Measurements from ENCODE around the gene FBXO46. TPM values are rescaled to one million over a fixed set of nuclear protein-coding genes. Genes with fewer than 3 reads are reported as not detected.

Gene FBXO46
- total and polyA plus RNA-seq, 2 donors (not counting 3 experiments of a cell fraction or from before 2014, with no cell fraction given): 7.7 to 21.2 TPM

DNA sequence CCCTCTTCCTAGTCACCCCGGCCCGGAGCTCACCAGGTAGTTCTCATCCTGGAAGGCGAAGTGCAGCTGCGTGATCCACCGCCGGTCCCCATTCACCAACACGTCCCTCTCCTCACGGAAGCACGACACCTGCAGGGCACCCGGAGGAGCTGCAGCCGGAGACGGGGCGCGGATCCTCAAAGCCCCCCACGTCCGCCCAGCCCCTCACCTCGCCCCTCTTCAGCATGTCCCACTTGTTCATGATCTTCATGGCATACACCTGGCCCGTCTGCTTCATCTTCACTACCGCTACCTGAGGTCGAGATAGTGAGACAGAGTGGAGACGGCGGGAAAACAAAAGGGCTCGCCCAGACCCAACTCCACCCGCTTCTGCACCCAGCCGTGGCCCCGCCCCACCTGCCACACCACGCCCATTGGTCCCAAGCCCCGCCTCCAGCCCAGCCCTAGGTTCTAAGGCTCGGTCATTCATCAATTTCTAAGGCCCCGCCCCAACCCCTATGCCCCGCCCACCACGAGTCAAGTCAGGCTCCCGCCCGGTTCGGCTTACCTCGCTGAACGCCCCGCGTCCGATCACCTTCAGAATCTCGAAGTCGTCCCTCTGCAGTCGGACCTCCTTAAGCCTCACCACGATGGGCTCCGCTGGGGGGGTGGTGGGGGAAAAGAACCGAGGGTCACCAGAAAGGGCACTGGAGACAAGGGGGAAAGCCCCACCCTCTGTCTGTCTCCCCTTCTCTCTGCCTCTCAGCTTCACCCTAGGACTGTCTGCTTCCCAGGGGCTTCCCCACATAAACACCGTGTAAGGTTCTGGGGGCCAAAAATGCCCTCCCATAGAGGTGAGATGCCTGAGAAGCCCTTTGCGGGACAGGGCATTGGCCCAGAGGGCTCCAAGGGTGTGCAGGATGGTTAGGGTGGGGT, 48.8 kb upstream of the FBXO46 start:
- no peak for TF ChIP-seq EZH2 (IDR thresholded peaks at IDR 0.05; ENCODE audit: borderline replicate concordance, low read depth, low read length, severe bottlenecking)
- TF ChIP-seq, protein P1, sequence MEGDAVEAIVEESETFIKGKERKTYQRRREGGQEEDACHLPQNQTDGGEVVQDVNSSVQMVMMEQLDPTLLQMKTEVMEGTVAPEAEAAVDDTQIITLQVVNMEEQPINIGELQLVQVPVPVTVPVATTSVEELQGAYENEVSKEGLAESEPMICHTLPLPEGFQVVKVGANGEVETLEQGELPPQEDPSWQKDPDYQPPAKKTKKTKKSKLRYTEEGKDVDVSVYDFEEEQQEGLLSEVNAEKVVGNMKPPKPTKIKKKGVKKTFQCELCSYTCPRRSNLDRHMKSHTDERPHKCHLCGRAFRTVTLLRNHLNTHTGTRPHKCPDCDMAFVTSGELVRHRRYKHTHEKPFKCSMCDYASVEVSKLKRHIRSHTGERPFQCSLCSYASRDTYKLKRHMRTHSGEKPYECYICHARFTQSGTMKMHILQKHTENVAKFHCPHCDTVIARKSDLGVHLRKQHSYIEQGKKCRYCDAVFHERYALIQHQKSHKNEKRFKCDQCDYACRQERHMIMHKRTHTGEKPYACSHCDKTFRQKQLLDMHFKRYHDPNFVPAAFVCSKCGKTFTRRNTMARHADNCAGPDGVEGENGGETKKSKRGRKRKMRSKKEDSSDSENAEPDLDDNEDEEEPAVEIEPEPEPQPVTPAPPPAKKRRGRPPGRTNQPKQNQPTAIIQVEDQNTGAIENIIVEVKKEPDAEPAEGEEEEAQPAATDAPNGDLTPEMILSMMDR (IDR thresholded peaks at IDR 0.05; ENCODE audit: extremely low read depth in 1 of 2, insufficient read depth in 1 of 2, low read depth in 1 of 2, low read length in 2 of 2): peak; percentile 51 to 67
- H3K36me3 ChIP-seq (ENCODE audit: control insufficient read depth in 2 of 2, extremely low read depth in 1 of 2, insufficient read depth in 2 of 2, low read length in 2 of 2): peaks cover 3 to 15% of the 10 kb centered on the region in 2 experiments
- POLR2A ChIA-PET: interaction anchor here (1.0 kb wide), 1 partner anchor 10 kb away, joined by 5 read pairs; the partner anchor contains the start of gene SIX5

More for the DNA sequence above, 48.8 kb upstream of the FBXO46 start:
- DNase-seq (ENCODE audit: low read depth, low spot score) (peak; percentile 84), FAIRE-seq (peak; percentile 69)
- no peaks in the 10 kb centered on the region for H3K27me3 ChIP-seq (ENCODE audit: control insufficient read depth in 2 of 2, insufficient read depth in 2 of 2, low read length in 2 of 2)
- H3K27ac ChIP-seq (ENCODE audit: insufficient read depth, low read depth, low read length): no peak overlapping the region
- no peaks in the 10 kb centered on the region for H3K79me2 ChIP-seq (ENCODE audit: control insufficient read depth, insufficient read depth, low read length)
- peaks cover 5% of the 10 kb centered on the region for H3K4me1 ChIP-seq (ENCODE audit: control insufficient read depth, extremely low read depth, insufficient read depth, low read length)
- no peaks in the 10 kb centered on the region for H4K20me1 ChIP-seq (replicated peaks; ENCODE audit: control insufficient read depth, extremely low read depth, insufficient read depth, low read length)
- H3K9me3 ChIP-seq (replicated peaks; ENCODE audit: control insufficient read depth, insufficient read depth, low read length): no peaks in the 10 kb centered on the region
- intact Hi-C loops (cut with micrococcal nuclease) (loop anchor here (1.0 kb wide), 1 partner anchor 9 kb away; no protein-coding TSS in a partner anchor), dilution Hi-C loops (cut with MboI; ENCODE audit: extremely low pct_ligation_motif_present, low sequenced_read_pairs) (no loop called here)
- H2AFZ ChIP-seq (ENCODE audit: low read depth, low read length): no peak overlapping the region
- no TSS peak for BruUV-seq (replicated peaks)
- no peak overlapping the region for H3K4me3 ChIP-seq (replicated peaks in 1 of 3; ENCODE audit: insufficient read depth in 1 of 3, low read depth in 1 of 3, low read length in 3 of 3)
- no peak overlapping the region for H3K4me2 ChIP-seq (ENCODE audit: insufficient read depth, low read length)
- H3K9me1 ChIP-seq (replicated peaks; ENCODE audit: control insufficient read depth, extremely low read depth, insufficient read depth, low read length): no peaks in the 10 kb centered on the region
- H3K9ac ChIP-seq (replicated peaks; ENCODE audit: extremely low read depth, insufficient read depth, low read length): no peak overlapping the region
- CTCF ChIA-PET: interaction anchor here (0.6 to 5.0 kb wide), 7 partner anchors 9 to 87 kb away, joined by 4 to 66 read pairs (median 6); partner anchors contain the start of genes DMWD, QPCTL, SIX5 and SNRPD2

Measured in endothelial cell of umbilical vein (primary cell).